ENCODE measurements around the gene RBPJL. TPM values are rescaled to one million over a fixed set of nuclear protein-coding genes. Genes with fewer than 3 reads are reported as not detected.

Gene RBPJL
- total RNA-seq, 2 donors from 2014 or later, result not detected

GRCh38 chr20:45303586-45304463 lies 2.8 kb upstream of the RBPJL start:
- no peaks in the 10 kb centered on the region for H3K9me3 Mint-ChIP-seq
- peaks cover 19% of the 10 kb centered on the region for H3K4me1 Mint-ChIP-seq
- peak; percentile 78 for ATAC-seq (replicated peaks)
- H3K36me3 Mint-ChIP-seq (ENCODE audit: low read depth), result no peaks in the 10 kb centered on the region
- peak overlapping the region; percentile 7 for H3K27ac Mint-ChIP-seq
- peaks cover 16% of the 10 kb centered on the region for H3K27me3 Mint-ChIP-seq
- H3K4me3 Mint-ChIP-seq, result peak overlapping the region; percentile 39

GRCh38 chr20:45304464-45304999 lies 2.1 kb upstream of the RBPJL start:
- Mint-ChIP-seq H3K9me3 (no peaks in the 10 kb centered on the region), H3K4me1 (peaks cover 19% of the 10 kb centered on the region), H3K36me3 (ENCODE audit: low read depth) (no peaks in the 10 kb centered on the region), H3K4me3 (no peak overlapping the region), H3K27ac (no peak overlapping the region), H3K27me3 (peaks cover 16% of the 10 kb centered on the region)
- ATAC-seq (replicated peaks), result no peak

GRCh38 chr20:45305262-45305661 lies 1.4 kb upstream of the RBPJL start:
- Mint-ChIP-seq H3K27me3 (peaks cover 20% of the 10 kb centered on the region), H3K4me1 (peaks cover 19% of the 10 kb centered on the region), H3K9me3 (no peaks in the 10 kb centered on the region), H3K36me3 (ENCODE audit: low read depth) (no peaks in the 10 kb centered on the region), H3K27ac (no peak overlapping the region), H3K4me3 (no peak overlapping the region)
- no peak for ATAC-seq (replicated peaks)

- Mint-ChIP-seq H3K36me3 (ENCODE audit: low read depth) (no peaks in the 10 kb centered on the region), H3K9me3 (no peaks in the 10 kb centered on the region), H3K4me3 (no peak overlapping the region), H3K27me3 (peaks cover 26% of the 10 kb centered on the region), H3K27ac (no peak overlapping the region), H3K4me1 (peaks cover 17% of the 10 kb centered on the region)
- ATAC-seq (replicated peaks), result no peak
These were observed 518 bp downstream of the RBPJL start for GRCh38 chr20:45307076-45307640.

- Mint-ChIP-seq H3K4me3 (no peak within 1 kb of the TSS), H3K36me3 (ENCODE audit: low read depth) (no peaks in the 10 kb centered on the region), H3K27ac (no peak within 1 kb of the TSS), H3K27me3 (peaks cover 29% of the 10 kb centered on the region), H3K4me1 (peaks cover 12% of the 10 kb centered on the region), H3K9me3 (no peaks in the 10 kb centered on the region)
- no peak for ATAC-seq (replicated peaks)
These were observed 1.6 kb downstream of the RBPJL start, which contains the start of gene MATN4 for GRCh38 chr20:45308117-45308778. TSS of gene MATN4 (minus strand) at chr20:45308299. CDS start at chr20:45305582, 2,717 bp downstream.

GRCh38 chr20:45309075-45309474 lies 2.4 kb downstream of the RBPJL start:
- ATAC-seq (replicated peaks), result no peak
- no peaks in the 10 kb centered on the region for H3K9me3 Mint-ChIP-seq
- H3K27me3 Mint-ChIP-seq, result peaks cover 28% of the 10 kb centered on the region
- H3K4me1 Mint-ChIP-seq, result peaks cover 6% of the 10 kb centered on the region
- no peak overlapping the region for H3K4me3 Mint-ChIP-seq
- no peak overlapping the region for H3K27ac Mint-ChIP-seq
- H3K36me3 Mint-ChIP-seq (ENCODE audit: low read depth), result no peaks in the 10 kb centered on the region

- Mint-ChIP-seq H3K4me3 (peak overlapping the region; percentile 26), H3K4me1 (peaks cover 6% of the 10 kb centered on the region), H3K36me3 (ENCODE audit: low read depth) (no peaks in the 10 kb centered on the region), H3K27me3 (peaks cover 37% of the 10 kb centered on the region), H3K27ac (no peak overlapping the region), H3K9me3 (no peaks in the 10 kb centered on the region)
- peak; percentile 87 for ATAC-seq (replicated peaks)
These were observed 5.1 kb downstream of the RBPJL start for GRCh38 chr20:45311589-45312211.

GRCh38 chr20:45312241-45312640 lies 5.6 kb downstream of the RBPJL start:
- H3K27me3 Mint-ChIP-seq, result peaks cover 41% of the 10 kb centered on the region
- no peak for ATAC-seq (replicated peaks)

GRCh38 chr20:45313065-45313695 lies 6.5 kb downstream of the RBPJL start:
- Mint-ChIP-seq H3K4me1 (peaks cover 6% of the 10 kb centered on the region), H3K27ac (no peak overlapping the region), H3K27me3 (peaks cover 37% of the 10 kb centered on the region), H3K4me3 (no peak overlapping the region), H3K9me3 (no peaks in the 10 kb centered on the region), H3K36me3 (ENCODE audit: low read depth) (no peaks in the 10 kb centered on the region)
- no peak for ATAC-seq (replicated peaks)

More at GRCh38 chr20:45312241-45312640, 5.6 kb downstream of the RBPJL start:
- Mint-ChIP-seq H3K4me3 (no peak overlapping the region), H3K27ac (no peak overlapping the region), H3K36me3 (ENCODE audit: low read depth) (no peaks in the 10 kb centered on the region), H3K9me3 (no peaks in the 10 kb centered on the region), H3K4me1 (peaks cover 6% of the 10 kb centered on the region)

GRCh38 chr20:45313943-45314342 lies 7.3 kb downstream of the RBPJL start:
- ATAC-seq (replicated peaks), result no peak
- H3K27me3 Mint-ChIP-seq, result peaks cover 37% of the 10 kb centered on the region

GRCh38 chr20:45315672-45316071 lies 9.0 kb downstream of the RBPJL start:
- no peak overlapping the region for H3K27ac Mint-ChIP-seq

More at GRCh38 chr20:45313943-45314342, 7.3 kb downstream of the RBPJL start:
- no peak overlapping the region for H3K27ac Mint-ChIP-seq
- no peak overlapping the region for H3K4me3 Mint-ChIP-seq
- no peaks in the 10 kb centered on the region for H3K36me3 Mint-ChIP-seq (ENCODE audit: low read depth)
- H3K4me1 Mint-ChIP-seq, result peaks cover 8% of the 10 kb centered on the region
- no peaks in the 10 kb centered on the region for H3K9me3 Mint-ChIP-seq

GRCh38 chr20:45316150-45317080 lies 9.8 kb downstream of the RBPJL start:
- Mint-ChIP-seq H3K27ac (no peak overlapping the region), H3K9me3 (no peaks in the 10 kb centered on the region), H3K36me3 (ENCODE audit: low read depth) (no peaks in the 10 kb centered on the region), H3K27me3 (peaks cover 27% of the 10 kb centered on the region), H3K4me1 (peaks cover 16% of the 10 kb centered on the region), H3K4me3 (no peak overlapping the region)
- no peak for ATAC-seq (replicated peaks)

More at GRCh38 chr20:45315672-45316071, 9.0 kb downstream of the RBPJL start:
- Mint-ChIP-seq H3K27me3 (peaks cover 32% of the 10 kb centered on the region), H3K4me3 (no peak overlapping the region), H3K9me3 (no peaks in the 10 kb centered on the region), H3K36me3 (ENCODE audit: low read depth) (no peaks in the 10 kb centered on the region), H3K4me1 (peaks cover 14% of the 10 kb centered on the region)
- no peak for ATAC-seq (replicated peaks)

GRCh38 chr20:45317826-45318225 lies 11.2 kb downstream of the RBPJL start:
- Mint-ChIP-seq H3K9me3 (no peaks in the 10 kb centered on the region), H3K4me3 (peak overlapping the region; percentile 5), H3K4me1 (peaks cover 15% of the 10 kb centered on the region), H3K27me3 (peaks cover 23% of the 10 kb centered on the region), H3K27ac (peak overlapping the region; percentile 31), H3K36me3 (ENCODE audit: low read depth) (no peaks in the 10 kb centered on the region)
- ATAC-seq (replicated peaks), result no peak
